Measurements from ENCODE around the gene ARSA. TPM values are rescaled to one million over a fixed set of nuclear protein-coding genes. Genes with fewer than 3 reads are reported as not detected.
A peak's percentile ranks its signal among the peaks of the same experiment; 100 is the strongest.

Gene ARSA
- total RNA-seq, 1 donor from 2014 or later: 39.8 TPM

DNA sequence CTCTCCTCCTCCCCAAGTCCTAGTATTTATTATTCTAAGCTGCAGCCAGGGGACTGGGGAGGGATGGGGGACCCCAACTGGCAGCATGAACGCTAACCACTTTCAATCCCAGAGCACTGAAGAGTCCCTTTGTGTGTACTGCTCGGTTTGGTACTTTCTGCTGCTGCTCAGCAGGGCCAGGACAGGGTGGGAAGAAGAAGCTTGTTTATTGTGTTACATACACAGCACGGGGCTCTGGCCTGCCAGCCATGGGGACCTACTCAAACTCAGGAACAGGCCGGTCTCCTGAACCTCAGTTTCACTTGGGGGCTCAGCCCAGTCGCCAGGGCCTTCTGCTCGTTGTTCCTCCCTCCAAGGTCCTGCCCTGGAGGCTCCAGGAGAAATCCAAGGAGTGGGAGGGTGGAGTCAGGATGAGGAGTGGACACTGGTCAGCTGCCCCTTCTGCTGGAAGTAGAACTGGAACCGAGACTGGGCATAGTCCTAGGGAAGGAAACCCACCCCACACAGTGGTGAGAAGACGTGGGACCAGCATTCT lies 49.1 kb downstream of the ARSA start:
- TF ChIP-seq, protein P1, sequence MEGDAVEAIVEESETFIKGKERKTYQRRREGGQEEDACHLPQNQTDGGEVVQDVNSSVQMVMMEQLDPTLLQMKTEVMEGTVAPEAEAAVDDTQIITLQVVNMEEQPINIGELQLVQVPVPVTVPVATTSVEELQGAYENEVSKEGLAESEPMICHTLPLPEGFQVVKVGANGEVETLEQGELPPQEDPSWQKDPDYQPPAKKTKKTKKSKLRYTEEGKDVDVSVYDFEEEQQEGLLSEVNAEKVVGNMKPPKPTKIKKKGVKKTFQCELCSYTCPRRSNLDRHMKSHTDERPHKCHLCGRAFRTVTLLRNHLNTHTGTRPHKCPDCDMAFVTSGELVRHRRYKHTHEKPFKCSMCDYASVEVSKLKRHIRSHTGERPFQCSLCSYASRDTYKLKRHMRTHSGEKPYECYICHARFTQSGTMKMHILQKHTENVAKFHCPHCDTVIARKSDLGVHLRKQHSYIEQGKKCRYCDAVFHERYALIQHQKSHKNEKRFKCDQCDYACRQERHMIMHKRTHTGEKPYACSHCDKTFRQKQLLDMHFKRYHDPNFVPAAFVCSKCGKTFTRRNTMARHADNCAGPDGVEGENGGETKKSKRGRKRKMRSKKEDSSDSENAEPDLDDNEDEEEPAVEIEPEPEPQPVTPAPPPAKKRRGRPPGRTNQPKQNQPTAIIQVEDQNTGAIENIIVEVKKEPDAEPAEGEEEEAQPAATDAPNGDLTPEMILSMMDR (IDR thresholded peaks at IDR 0.05): no peak
- Mint-ChIP-seq H3K27me3 (ENCODE audit: low read depth) (no peaks in the 10 kb centered on the region), H3K4me1 (ENCODE audit: low read depth) (peaks cover 19% of the 10 kb centered on the region), H3K9me3 (ENCODE audit: low read depth) (no peaks in the 10 kb centered on the region), H3K4me3 (ENCODE audit: unreplicated experiment) (no peak overlapping the region), H3K36me3 (ENCODE audit: low read depth) (peaks cover 9% of the 10 kb centered on the region), H3K27ac (ENCODE audit: unreplicated experiment) (no peak overlapping the region)
- no peak for DNase-seq (ENCODE audit: low spot score)

DNA sequence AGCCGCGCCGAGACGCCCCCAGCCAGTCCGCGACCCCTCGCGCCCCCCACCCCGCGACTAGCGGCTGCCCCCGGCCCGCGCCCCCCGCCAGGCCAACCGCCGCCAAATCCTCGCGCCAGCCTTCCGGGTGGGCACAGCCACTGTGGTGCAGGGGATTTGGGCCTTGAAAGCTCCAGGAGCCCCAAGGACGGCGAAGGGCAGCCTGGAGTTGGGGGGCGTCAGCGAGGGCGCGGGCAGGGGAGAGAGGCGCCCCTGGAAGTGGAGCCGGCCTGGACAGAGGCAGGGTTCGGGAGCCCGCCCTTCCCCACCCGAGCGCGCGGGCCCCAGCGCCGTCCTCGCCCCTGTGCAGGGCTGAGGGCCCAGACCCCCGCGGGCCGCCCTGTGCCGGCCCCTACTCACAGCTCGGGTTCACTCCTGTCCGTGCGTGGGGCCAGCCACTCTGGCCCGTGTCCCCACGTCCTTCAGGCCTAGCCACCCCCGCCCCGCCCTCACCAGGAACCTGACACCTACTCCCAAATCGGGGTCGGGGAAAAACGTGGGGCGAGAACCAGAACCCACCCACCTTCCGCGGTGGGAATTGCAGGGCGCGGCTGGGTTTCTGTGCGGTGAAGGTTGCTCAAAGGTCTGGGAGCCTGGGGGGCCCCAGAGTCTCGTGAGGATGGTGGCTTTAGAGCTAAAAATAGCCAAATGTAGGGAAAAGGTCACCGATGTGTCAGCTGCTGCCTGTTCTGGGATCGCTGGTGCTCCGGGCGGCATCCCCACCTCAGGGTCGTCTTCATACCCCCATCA lies 49.8 kb downstream of the ARSA start, which contains the start of gene CPT1B:
Gene CPT1B (minus strand): TSS at position 441 of the 789 bp plus-strand sequence. CDS start 512 bp downstream, outside the sequence.
- no peak within 1 kb of the TSS for H3K27ac Mint-ChIP-seq (ENCODE audit: unreplicated experiment)
- no peaks in the 10 kb centered on the region for H3K27me3 Mint-ChIP-seq (ENCODE audit: low read depth)

DNA sequence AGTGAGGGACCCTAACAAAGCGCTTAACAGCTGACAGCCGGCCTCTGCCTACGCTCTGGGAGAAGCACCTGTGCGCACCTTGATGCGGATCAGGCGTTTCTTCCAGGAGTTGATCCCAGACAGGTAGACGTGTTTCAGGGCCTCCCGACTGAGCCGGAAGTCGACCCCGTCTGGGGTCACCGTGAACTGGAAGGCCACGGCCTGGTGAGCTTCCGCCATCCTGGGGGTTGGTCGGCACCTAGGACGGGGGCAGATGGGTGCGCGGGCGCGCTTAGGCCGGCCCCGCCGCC lies 50.3 kb downstream of the ARSA start:
- Mint-ChIP-seq H3K4me1 (ENCODE audit: low read depth) (peaks cover 13% of the 10 kb centered on the region), H3K27me3 (ENCODE audit: low read depth) (no peaks in the 10 kb centered on the region), H3K9me3 (ENCODE audit: low read depth) (no peaks in the 10 kb centered on the region), H3K4me3 (ENCODE audit: unreplicated experiment) (no peak overlapping the region), H3K36me3 (ENCODE audit: low read depth) (peaks cover 10% of the 10 kb centered on the region), H3K27ac (ENCODE audit: unreplicated experiment) (no peak overlapping the region)
- no peak for DNase-seq (ENCODE audit: low spot score)
- TF ChIP-seq, protein P1 (IDR thresholded peaks at IDR 0.05): no peak

More for the DNA sequence above, 49.8 kb downstream of the ARSA start, which contains the start of gene CPT1B:
- no peak for DNase-seq (ENCODE audit: low spot score)
- Mint-ChIP-seq H3K36me3 (ENCODE audit: low read depth) (peaks cover 9% of the 10 kb centered on the region), H3K4me1 (ENCODE audit: low read depth) (peaks cover 13% of the 10 kb centered on the region), H3K9me3 (ENCODE audit: low read depth) (no peaks in the 10 kb centered on the region), H3K4me3 (ENCODE audit: unreplicated experiment) (no peak within 1 kb of the TSS)
- TF ChIP-seq, protein P1 (IDR thresholded peaks at IDR 0.05): no peak

DNA sequence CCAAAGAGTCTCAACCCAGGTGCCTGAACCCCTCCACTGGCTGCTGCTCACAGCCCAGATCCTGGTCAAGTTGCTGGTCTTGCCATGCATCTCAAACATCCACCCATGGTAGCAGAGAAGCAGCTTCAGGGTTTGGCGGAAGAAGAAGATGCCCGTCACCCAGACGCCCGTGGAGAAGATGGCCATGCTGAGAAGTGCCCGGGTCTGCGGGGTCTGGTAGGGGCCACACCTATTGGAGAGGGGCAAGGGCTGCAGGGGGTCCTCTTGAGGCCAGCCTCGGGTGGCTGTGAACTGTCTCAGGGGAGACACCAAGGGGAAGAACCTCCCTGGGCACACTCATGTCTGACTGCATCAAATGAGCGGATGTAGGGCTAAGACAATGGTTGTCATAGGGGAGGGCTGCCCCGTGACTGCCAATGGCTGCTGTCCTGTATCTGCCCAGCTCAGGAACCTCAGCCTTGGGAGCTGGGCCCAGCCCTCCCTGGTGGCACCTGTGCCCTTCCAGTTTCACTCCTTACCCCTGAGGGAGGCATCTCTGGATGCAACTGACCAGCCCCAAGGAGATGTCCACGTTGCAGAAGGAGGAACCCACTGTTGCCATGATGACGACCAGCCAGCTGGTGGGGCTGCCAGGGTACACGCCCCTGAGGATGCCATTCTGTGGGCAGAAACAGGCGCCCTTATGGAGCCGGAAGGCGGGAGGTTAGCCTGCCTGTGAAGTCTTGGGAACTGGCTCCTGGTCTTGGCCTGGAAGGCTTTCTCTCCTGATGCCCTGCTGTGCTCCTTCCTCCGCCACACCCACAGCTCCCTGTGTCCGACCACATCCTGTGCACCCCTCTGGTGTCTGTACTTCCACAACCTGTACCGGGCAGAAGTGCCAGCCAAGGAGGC lies 50.9 kb downstream of the ARSA start:
- H3K27me3 Mint-ChIP-seq (ENCODE audit: low read depth): no peaks in the 10 kb centered on the region
- H3K9me3 Mint-ChIP-seq (ENCODE audit: low read depth): no peaks in the 10 kb centered on the region
- H3K36me3 Mint-ChIP-seq (ENCODE audit: low read depth): peaks cover 11% of the 10 kb centered on the region
- TF ChIP-seq, protein P1 (IDR thresholded peaks at IDR 0.05): no peak
- no peak overlapping the region for H3K4me3 Mint-ChIP-seq (ENCODE audit: unreplicated experiment)
- H3K27ac Mint-ChIP-seq (ENCODE audit: unreplicated experiment): no peak overlapping the region
- H3K4me1 Mint-ChIP-seq (ENCODE audit: low read depth): peaks cover 13% of the 10 kb centered on the region
- no peak for DNase-seq (ENCODE audit: low spot score)

DNA sequence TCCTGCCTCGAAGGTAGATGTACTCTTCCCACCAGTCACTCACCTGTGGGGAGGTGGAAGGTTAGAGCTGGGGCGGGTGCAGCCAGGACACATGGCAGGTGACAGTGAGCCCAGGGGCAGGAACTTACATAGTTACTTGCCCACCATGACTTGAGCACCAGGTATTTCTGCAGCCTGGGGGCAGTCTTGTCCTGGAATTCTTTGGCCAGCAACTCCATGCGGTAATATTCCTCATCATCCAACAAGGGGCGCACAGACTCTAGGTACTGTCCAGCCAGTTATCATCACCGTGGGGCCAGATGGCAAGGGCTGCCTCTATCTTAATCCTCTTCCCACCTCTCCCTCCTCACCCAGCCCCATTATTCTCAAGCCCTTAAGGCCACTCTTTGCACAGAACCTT lies 51.9 kb downstream of the ARSA start:
- Mint-ChIP-seq H3K36me3 (ENCODE audit: low read depth) (peaks cover 14% of the 10 kb centered on the region), H3K27me3 (ENCODE audit: low read depth) (no peaks in the 10 kb centered on the region), H3K4me1 (ENCODE audit: low read depth) (peaks cover 5% of the 10 kb centered on the region), H3K4me3 (ENCODE audit: unreplicated experiment) (no peak overlapping the region), H3K27ac (ENCODE audit: unreplicated experiment) (no peak overlapping the region), H3K9me3 (ENCODE audit: low read depth) (no peaks in the 10 kb centered on the region)
- no peak for DNase-seq (ENCODE audit: low spot score)
- TF ChIP-seq, protein P1 (IDR thresholded peaks at IDR 0.05): peak; percentile 59
